Stimulated activated CD8-positive, alpha-beta memory T cell treated with anti-CD3 and anti-CD28 coated beads, Interleukin-12 subunit alpha, Interleukin-12 subunit beta, amount 100 ng/mL, for 4 hours (primary cell): ENCODE data around the gene PLCXD3.

Source experiments
- DNase-seq: peaks from one replicate; pipeline ENCODE4 v3.0.0-alpha.2; 2020; ENCODE audit warnings: low read depth

The PLCXD3 gene

GRCh38 chr5:41281215-41281810 lies 229.1 kb downstream of the PLCXD3 start:
- no peak for DNase-seq

- no peak for DNase-seq
Observed at GRCh38 chr5:41279040-41279439, 231.4 kb downstream of the PLCXD3 start.

DNA sequence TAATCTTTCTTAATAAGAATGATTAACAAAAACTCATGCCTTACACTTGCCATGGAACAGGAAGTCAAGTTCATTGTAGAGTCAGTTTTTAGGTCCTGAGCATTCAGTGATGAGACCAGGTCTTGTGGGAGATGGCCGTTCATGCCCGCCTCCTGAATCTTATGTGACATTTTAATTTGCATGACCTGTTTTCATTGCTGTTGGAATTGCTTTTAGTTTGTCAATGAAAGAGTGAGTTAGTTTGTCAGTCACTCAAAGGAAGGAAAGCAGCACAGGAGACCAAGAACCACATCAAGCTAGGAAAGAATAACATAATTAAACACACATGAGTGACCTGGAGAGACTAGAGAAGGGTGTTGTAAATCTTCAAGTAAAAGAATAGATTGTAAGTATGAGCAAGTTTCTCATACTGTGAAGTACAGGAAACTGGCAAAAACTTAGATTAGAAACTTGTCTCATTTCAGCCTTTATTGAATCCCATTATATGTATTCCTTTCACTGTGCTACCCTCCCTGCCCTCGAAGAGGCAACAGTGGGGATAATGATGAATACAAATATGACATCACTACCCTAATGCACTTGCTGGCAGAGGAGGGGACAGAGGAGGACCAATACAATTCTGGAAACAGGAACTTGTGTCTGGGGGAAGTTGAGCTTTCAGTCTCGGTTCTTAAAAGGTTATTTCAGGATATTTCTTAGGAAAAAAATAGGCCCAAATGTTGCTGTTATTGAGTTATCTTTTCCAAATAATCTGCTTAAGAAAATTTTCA lies 232.7 kb downstream of the PLCXD3 start:
- DNase-seq = no peak

GRCh38 chr5:41275813-41276512 lies 234.4 kb downstream of the PLCXD3 start:
- DNase-seq = no peak

GRCh38 chr5:41270423-41271251 lies 239.8 kb downstream of the PLCXD3 start:
- no peak for DNase-seq

- DNase-seq = no peak
Observed at GRCh38 chr5:41268894-41269293, 241.5 kb downstream of the PLCXD3 start.

GRCh38 chr5:41266377-41266776 lies 244.0 kb downstream of the PLCXD3 start:
- DNase-seq = no peak

- DNase-seq = no peak
Observed at GRCh38 chr5:41264019-41264418, 246.4 kb downstream of the PLCXD3 start.

DNA sequence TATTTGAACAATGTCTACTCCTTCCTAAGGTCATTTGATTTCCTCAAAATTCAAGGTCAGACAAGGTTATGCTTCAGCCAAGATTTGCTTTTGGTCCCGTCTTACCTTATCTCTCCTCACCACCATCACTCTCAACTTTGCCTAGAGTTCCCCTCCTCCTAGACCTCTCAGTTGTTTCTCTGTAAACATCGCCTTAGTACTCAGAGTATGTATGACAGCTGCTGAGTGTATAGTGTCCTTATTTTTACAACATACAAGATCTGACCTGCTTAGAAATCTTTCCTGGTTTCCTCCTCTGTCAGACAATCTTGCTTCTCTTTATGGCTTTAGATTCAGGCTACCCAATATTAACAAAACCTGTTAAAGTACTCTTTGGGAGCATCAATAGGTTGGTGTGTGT lies 247.1 kb downstream of the PLCXD3 start:
- no peak for DNase-seq
